Measurements from ENCODE around the gene RPL22. TPM values are rescaled to one million over a fixed set of nuclear protein-coding genes. Genes with fewer than 3 reads are reported as not detected.

RPL22 gene
- total and polyA plus RNA-seq, 3 experiments from 2014 or later, result 213 to 449 (median 397) TPM

DNA sequence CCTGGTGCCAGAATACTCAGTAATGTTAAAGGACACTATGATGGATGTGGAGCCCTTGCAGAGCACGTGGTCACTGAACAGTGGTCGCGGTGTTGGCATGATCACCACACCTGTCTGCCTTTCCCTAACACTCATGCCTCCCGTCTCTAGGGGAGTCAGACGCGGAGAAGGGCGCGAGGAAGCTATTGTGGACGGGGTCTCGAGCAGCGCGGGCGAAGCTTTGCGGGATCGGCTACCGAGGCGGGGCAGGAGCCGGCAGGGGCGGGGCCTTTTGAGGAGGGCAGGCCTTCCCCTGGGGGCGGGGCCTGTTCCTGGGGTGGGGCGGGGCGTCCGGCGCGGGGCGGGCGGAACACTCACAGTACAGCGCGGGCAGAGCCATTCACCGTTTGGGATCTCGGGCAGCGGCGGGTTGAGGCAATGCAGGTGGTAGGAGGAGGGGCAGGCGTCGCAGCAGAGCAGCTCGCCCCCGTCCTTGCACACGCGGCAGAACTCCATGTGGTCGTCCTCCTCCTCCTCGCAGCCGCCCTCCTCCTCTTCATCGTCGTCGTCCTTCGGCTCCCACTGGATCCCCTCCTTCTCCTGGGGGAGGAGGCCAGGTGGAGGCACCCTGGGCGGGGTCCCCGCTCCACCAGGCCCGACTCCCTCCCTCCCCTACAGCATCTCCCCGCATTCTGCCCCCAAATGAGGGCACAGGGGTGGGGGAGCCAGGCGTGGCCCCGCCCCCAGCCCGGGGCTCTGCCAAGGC is 50.7 kb downstream of the RPL22 start:
- Histone ChIP-seq H3K9me3 (ENCODE audit: low read length) (no peaks in the 10 kb centered on the region), H3K27me3 (ENCODE audit: insufficient read depth, low read length, poor library complexity, severe bottlenecking) (no peaks in the 10 kb centered on the region), H3K27ac (ENCODE audit: low read depth, low read length) (no peak overlapping the region), H3K4me3 (ENCODE audit: low read length) (no peak overlapping the region), H3K36me3 (ENCODE audit: insufficient read depth, low read length) (no peaks in the 10 kb centered on the region), H3K4me1 (ENCODE audit: insufficient read depth, low read length) (peaks cover 3% of the 10 kb centered on the region)
- peak; percentile 33 to 66 (median 48) for DNase-seq
- Mint-ChIP-seq H3K9me3 (no peaks in the 10 kb centered on the region), H3K27ac (peak overlapping the region in 2 of 8 donors; percentile 47 to 49), H3K4me1 (peaks cover 7 to 19% (median 8%) of the 10 kb centered on the region in 3 donors), H3K27me3 (peaks cover 8 to 12% of the 10 kb centered on the region in 2 donors), H3K36me3 (no peaks in the 10 kb centered on the region), H3K4me3 (peak overlapping the region in 6 of 7 donors; percentile 62 to 87 (median 72))
- POLR2A ChIA-PET, result no interaction called here
- CTCF ChIA-PET, result no interaction called here

DNA sequence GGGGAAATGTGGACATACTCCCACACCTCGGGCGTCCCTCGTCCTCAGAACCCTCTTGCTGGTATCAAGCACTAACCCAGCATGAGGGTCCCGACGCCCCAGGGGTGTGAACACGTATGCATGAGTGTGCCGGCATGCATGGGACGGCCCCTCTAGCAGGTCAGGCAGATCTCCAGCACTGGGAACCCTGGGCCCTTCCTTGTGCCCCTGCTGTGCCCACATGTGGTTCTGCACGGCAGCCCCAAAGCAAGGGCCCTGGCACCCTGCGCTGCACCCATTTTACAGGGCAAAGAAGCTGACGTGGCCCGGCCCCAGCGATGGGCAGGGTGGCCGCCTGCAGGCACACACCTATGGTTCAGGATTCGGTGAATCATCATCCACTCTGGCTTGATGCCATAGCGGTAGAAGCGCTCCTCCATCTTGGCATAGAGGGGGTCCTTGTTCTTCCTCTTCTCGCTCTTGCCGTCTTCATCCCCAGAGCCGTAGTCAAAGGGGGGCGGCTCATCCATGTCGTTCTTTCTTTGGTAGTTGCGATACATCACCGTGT is 53.5 kb downstream of the RPL22 start:
- Mint-ChIP-seq H3K27me3 (peaks cover 8 to 12% of the 10 kb centered on the region in 2 donors), H3K27ac (peak overlapping the region in 2 of 8 donors; percentile 25 to 27), H3K36me3 (no peaks in the 10 kb centered on the region), H3K9me3 (no peaks in the 10 kb centered on the region), H3K4me1 (peaks cover 3 to 11% (median 7%) of the 10 kb centered on the region in 3 donors), H3K4me3 (no peak overlapping the region)
- DNase-seq, result no peak
- Histone ChIP-seq H3K27ac (ENCODE audit: low read depth, low read length) (no peak overlapping the region), H3K27me3 (ENCODE audit: insufficient read depth, low read length, poor library complexity, severe bottlenecking) (no peaks in the 10 kb centered on the region), H3K36me3 (ENCODE audit: insufficient read depth, low read length) (no peaks in the 10 kb centered on the region), H3K9me3 (ENCODE audit: low read length) (no peaks in the 10 kb centered on the region), H3K4me1 (ENCODE audit: insufficient read depth, low read length) (peaks cover 3% of the 10 kb centered on the region), H3K4me3 (ENCODE audit: low read length) (no peak overlapping the region)
- POLR2A ChIA-PET, result no interaction called here
- CTCF ChIA-PET, result no interaction called here

- no peak overlapping the region for H3K4me3 Mint-ChIP-seq
- H3K27me3 Mint-ChIP-seq, result peaks cover 8 to 12% of the 10 kb centered on the region in 2 donors
- H3K4me1 Mint-ChIP-seq, result peaks cover 3 to 11% (median 7%) of the 10 kb centered on the region in 3 donors
- no peaks in the 10 kb centered on the region for H3K9me3 Mint-ChIP-seq
- Histone ChIP-seq H3K27me3 (ENCODE audit: insufficient read depth, low read length, poor library complexity, severe bottlenecking) (no peaks in the 10 kb centered on the region), H3K4me3 (ENCODE audit: low read length) (no peak overlapping the region), H3K27ac (ENCODE audit: low read depth, low read length) (no peak overlapping the region), H3K36me3 (ENCODE audit: insufficient read depth, low read length) (no peaks in the 10 kb centered on the region), H3K9me3 (ENCODE audit: low read length) (no peaks in the 10 kb centered on the region), H3K4me1 (ENCODE audit: insufficient read depth, low read length) (peaks cover 3% of the 10 kb centered on the region)
- no peak for DNase-seq
- no peaks in the 10 kb centered on the region for H3K36me3 Mint-ChIP-seq
- POLR2A ChIA-PET, result no interaction called here
- CTCF ChIA-PET, result no interaction called here
- H3K27ac Mint-ChIP-seq, result no peak overlapping the region
Observed at GRCh38 chr1:6145396-6145750, 54.0 kb downstream of the RPL22 start.

- Histone ChIP-seq H3K4me1 (ENCODE audit: insufficient read depth, low read length) (peaks cover 3% of the 10 kb centered on the region), H3K27me3 (ENCODE audit: insufficient read depth, low read length, poor library complexity, severe bottlenecking) (no peaks in the 10 kb centered on the region), H3K4me3 (ENCODE audit: low read length) (no peak overlapping the region), H3K27ac (ENCODE audit: low read depth, low read length) (no peak overlapping the region), H3K36me3 (ENCODE audit: insufficient read depth, low read length) (no peaks in the 10 kb centered on the region), H3K9me3 (ENCODE audit: low read length) (no peaks in the 10 kb centered on the region)
- H3K4me1 Mint-ChIP-seq, result peaks cover 3 to 11% (median 7%) of the 10 kb centered on the region in 3 donors
- POLR2A ChIA-PET, result no interaction called here
- no peaks in the 10 kb centered on the region for H3K36me3 Mint-ChIP-seq
- H3K27ac Mint-ChIP-seq, result no peak overlapping the region
- DNase-seq, result no peak
- H3K9me3 Mint-ChIP-seq, result no peaks in the 10 kb centered on the region
- CTCF ChIA-PET, result no interaction called here
- no peak overlapping the region for H3K4me3 Mint-ChIP-seq
- peaks cover 8 to 12% of the 10 kb centered on the region in 2 donors for H3K27me3 Mint-ChIP-seq
Observed at GRCh38 chr1:6144647-6145395, 54.6 kb downstream of the RPL22 start.

- Mint-ChIP-seq H3K27me3 (peaks cover 8 to 12% of the 10 kb centered on the region in 2 donors), H3K9me3 (no peaks in the 10 kb centered on the region), H3K36me3 (no peaks in the 10 kb centered on the region), H3K4me1 (peaks cover 3 to 11% (median 7%) of the 10 kb centered on the region in 3 donors), H3K27ac (peak overlapping the region in 1 of 8 donors; percentile 10), H3K4me3 (no peak overlapping the region)
- Histone ChIP-seq H3K36me3 (ENCODE audit: insufficient read depth, low read length) (no peaks in the 10 kb centered on the region), H3K4me1 (ENCODE audit: insufficient read depth, low read length) (peaks cover 3% of the 10 kb centered on the region), H3K4me3 (ENCODE audit: low read length) (no peak overlapping the region), H3K27me3 (ENCODE audit: insufficient read depth, low read length, poor library complexity, severe bottlenecking) (no peaks in the 10 kb centered on the region), H3K9me3 (ENCODE audit: low read length) (no peaks in the 10 kb centered on the region), H3K27ac (ENCODE audit: low read depth, low read length) (no peak overlapping the region)
- POLR2A ChIA-PET, result no interaction called here
- CTCF ChIA-PET, result no interaction called here
- no peak for DNase-seq
Observed at GRCh38 chr1:6144175-6144574, 55.2 kb downstream of the RPL22 start.

DNA sequence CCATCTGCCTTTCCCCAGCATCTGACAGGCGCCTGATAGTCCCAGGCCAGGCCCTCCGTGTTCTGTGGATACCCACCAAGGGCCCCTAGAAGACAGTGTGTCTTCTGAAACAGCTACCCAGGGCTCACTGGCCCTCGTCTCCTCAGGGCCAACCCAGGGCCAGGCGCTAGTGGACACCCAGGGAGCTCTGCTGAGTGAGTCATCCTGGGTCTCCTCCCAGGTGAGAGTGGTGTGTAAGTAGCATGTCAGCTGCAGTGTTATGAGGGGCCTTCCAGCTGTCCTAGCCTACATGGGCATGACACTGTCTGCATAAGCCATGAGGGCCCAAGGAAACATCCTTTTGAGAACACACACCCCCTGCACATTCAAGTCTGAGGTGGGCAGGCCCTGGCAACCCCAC is 56.0 kb downstream of the RPL22 start:
- no peak for DNase-seq
- no peaks in the 10 kb centered on the region for H3K4me1 ChIP-seq (ENCODE audit: insufficient read depth, low read length)
- Mint-ChIP-seq H3K9me3 (no peaks in the 10 kb centered on the region), H3K27ac (no peak overlapping the region), H3K27me3 (peaks cover 7 to 11% of the 10 kb centered on the region in 2 donors), H3K4me3 (no peak overlapping the region), H3K4me1 (peaks cover 2 to 6% (median 5%) of the 10 kb centered on the region in 3 donors), H3K36me3 (no peaks in the 10 kb centered on the region)
- ChIA-PET CTCF (no interaction called here), POLR2A (no interaction called here)
- no peaks in the 10 kb centered on the region for H3K36me3 ChIP-seq (ENCODE audit: insufficient read depth, low read length)
- no peak overlapping the region for H3K4me3 ChIP-seq (ENCODE audit: low read length)
- no peaks in the 10 kb centered on the region for H3K9me3 ChIP-seq (ENCODE audit: low read length)
- H3K27me3 ChIP-seq (ENCODE audit: insufficient read depth, low read length, poor library complexity, severe bottlenecking), result no peaks in the 10 kb centered on the region
- no peak overlapping the region for H3K27ac ChIP-seq (ENCODE audit: low read depth, low read length)

GRCh38 chr1:6142734-6143133 is 56.7 kb downstream of the RPL22 start:
- ChIA-PET CTCF (no interaction called here), POLR2A (no interaction called here)
- Mint-ChIP-seq H3K4me3 (no peak overlapping the region), H3K4me1 (no peaks in the 10 kb centered on the region), H3K27me3 (peaks cover 4 to 7% of the 10 kb centered on the region in 2 donors), H3K36me3 (no peaks in the 10 kb centered on the region), H3K9me3 (no peaks in the 10 kb centered on the region), H3K27ac (no peak overlapping the region)
- H3K27ac ChIP-seq (ENCODE audit: low read depth, low read length), result no peak overlapping the region
- H3K27me3 ChIP-seq (ENCODE audit: insufficient read depth, low read length, poor library complexity, severe bottlenecking), result no peaks in the 10 kb centered on the region
- H3K36me3 ChIP-seq (ENCODE audit: insufficient read depth, low read length), result no peaks in the 10 kb centered on the region
- no peaks in the 10 kb centered on the region for H3K4me1 ChIP-seq (ENCODE audit: insufficient read depth, low read length)
- no peak overlapping the region for H3K4me3 ChIP-seq (ENCODE audit: low read length)
- no peaks in the 10 kb centered on the region for H3K9me3 ChIP-seq (ENCODE audit: low read length)
- DNase-seq, result no peak

- no peak overlapping the region for H3K27ac ChIP-seq (ENCODE audit: low read depth, low read length)
- Mint-ChIP-seq H3K4me1 (no peaks in the 10 kb centered on the region), H3K9me3 (no peaks in the 10 kb centered on the region), H3K36me3 (no peaks in the 10 kb centered on the region), H3K4me3 (no peak overlapping the region), H3K27me3 (peaks cover 4 to 7% of the 10 kb centered on the region in 2 donors), H3K27ac (peak overlapping the region in 1 of 8 donors; percentile 15)
- H3K4me1 ChIP-seq (ENCODE audit: insufficient read depth, low read length), result no peaks in the 10 kb centered on the region
- ChIA-PET POLR2A (no interaction called here), CTCF (no interaction called here)
- H3K4me3 ChIP-seq (ENCODE audit: low read length), result no peak overlapping the region
- H3K27me3 ChIP-seq (ENCODE audit: insufficient read depth, low read length, poor library complexity, severe bottlenecking), result no peaks in the 10 kb centered on the region
- no peak for DNase-seq
- H3K36me3 ChIP-seq (ENCODE audit: insufficient read depth, low read length), result no peaks in the 10 kb centered on the region
- no peaks in the 10 kb centered on the region for H3K9me3 ChIP-seq (ENCODE audit: low read length)
Observed at GRCh38 chr1:6142036-6142621, 57.3 kb downstream of the RPL22 start.
